Hepatocyte (in vitro differentiated cells): ENCODE results near the gene EFEMP2. TPM values are rescaled to one million over a fixed set of nuclear protein-coding genes. Genes with fewer than 3 reads are reported as not detected.

Source experiments
- DNase-seq: peaks from one replicate; pipeline ENCODE4 v3.0.0-alpha.2; 2016; ENCODE audit warnings: low spot score
- H2AFZ ChIP-seq: fragments of 200-600 bp; sonication (generic); 2 replicates; pipeline ENCODE4 v1.6.0; 2016; ENCODE audit warnings: antibody characterized with exemption, mild to moderate bottlenecking
- H3K27ac ChIP-seq: fragments of 200-600 bp; sonication (generic); 2 replicates; pipeline ENCODE4 v1.5.1; 2016; ENCODE audit warnings: mild to moderate bottlenecking
- H3K27me3 ChIP-seq: fragments of 200-600 bp; sonication (generic); 2 replicates; pipeline ENCODE4 v1.6.1; 2016
- H3K36me3 ChIP-seq: fragments of 200-600 bp; sonication (generic); replicated peaks from 2 replicates; pipeline ENCODE4 v1.5.1; 2016; ENCODE audit warnings: low read depth; ENCODE audit not compliant: insufficient read depth
- H3K4me1 ChIP-seq: fragments of 200-600 bp; sonication (generic); 2 replicates; pipeline ENCODE4 v1.5.1; 2016; ENCODE audit warnings: mild to moderate bottlenecking, moderate library complexity; ENCODE audit not compliant: insufficient read depth
- H3K4me2 ChIP-seq: fragments of 200-600 bp; sonication (generic); 2 replicates; pipeline ENCODE4 v1.6.0; 2016
- H3K4me3 ChIP-seq: fragments of 200-600 bp; sonication (generic); 2 replicates; pipeline ENCODE4 v1.5.1; 2016; ENCODE audit warnings: mild to moderate bottlenecking
- H3K79me2 ChIP-seq: fragments of 200-600 bp; sonication (generic); 2 replicates; pipeline ENCODE4 v1.6.0; 2017; ENCODE audit warnings: mild to moderate bottlenecking
- H3K9me2 ChIP-seq: fragments of 200-600 bp; sonication (generic); replicated peaks from 2 replicates; pipeline ENCODE4 v1.6.0; 2017; ENCODE audit warnings: mild to moderate bottlenecking; ENCODE audit not compliant: insufficient read depth
- H3K9me3 ChIP-seq: fragments of 200-600 bp; sonication (generic); 2 replicates; pipeline ENCODE4 v1.5.1; 2016; ENCODE audit warnings: low read depth, mild to moderate bottlenecking
- H4K20me1 ChIP-seq: fragments of 200-600 bp; sonication (generic); 2 replicates; pipeline ENCODE4 v1.6.0; 2016; ENCODE audit warnings: mild to moderate bottlenecking; ENCODE audit not compliant: insufficient read depth, poor library complexity, severe bottlenecking
- EZH2 ChIP-seq: fragments of 200-600 bp; sonication (generic); IDR thresholded peaks from 2 replicates; pipeline ENCODE4 v1.6.1; 2016; ENCODE audit warnings: antibody characterized with exemption, mild to moderate bottlenecking, borderline replicate concordance
- EZH2phosphoT487 ChIP-seq: fragments of 200-600 bp; sonication (generic); IDR thresholded peaks from one replicate; pipeline ENCODE4 v1.6.1; 2018; ENCODE audit warnings: antibody characterized with exemption, mild to moderate bottlenecking, low read depth, moderate library complexity; ENCODE audit not compliant: unreplicated experiment, severe bottlenecking
- WGBS: methylation state at CpG from one replicate; pipeline ENCODE4 v1.1.6; 2016; ENCODE audit warnings: low lambda C conversion rate; ENCODE audit errors: missing lambda C conversion rate; 5-methylcytosine and 5-hydroxymethylcytosine counted together
- polyA plus RNA-seq: library from polyadenylated mRNA; unstranded; fragments of >200 nt; fragmentation: Nextera tagmentation; extraction: Ambion mirVana; gene quantifications from 2 replicates; pipeline ENCODE4 v1.2.1, GENCODE V29; 2016
- total RNA-seq: library from RNA; depleted of rRNA; stranded (reverse); fragments of >200 nt; gene quantifications from 2 replicates; pipeline ENCODE4 v1.2.3, GENCODE V29; 2014
- TF ChIP-seq, protein P1 (sequence below): fragments of 200-600 bp; sonication (generic); IDR thresholded peaks from 2 replicates; pipeline ENCODE4 v1.5.1; 2016; ENCODE audit warnings: antibody characterized with exemption, mild to moderate bottlenecking; ENCODE audit not compliant: poor library complexity

The EFEMP2 gene
- total and polyA plus RNA-seq, 2 experiments from 2014 or later, result 65.2 to 197 TPM

DNA sequence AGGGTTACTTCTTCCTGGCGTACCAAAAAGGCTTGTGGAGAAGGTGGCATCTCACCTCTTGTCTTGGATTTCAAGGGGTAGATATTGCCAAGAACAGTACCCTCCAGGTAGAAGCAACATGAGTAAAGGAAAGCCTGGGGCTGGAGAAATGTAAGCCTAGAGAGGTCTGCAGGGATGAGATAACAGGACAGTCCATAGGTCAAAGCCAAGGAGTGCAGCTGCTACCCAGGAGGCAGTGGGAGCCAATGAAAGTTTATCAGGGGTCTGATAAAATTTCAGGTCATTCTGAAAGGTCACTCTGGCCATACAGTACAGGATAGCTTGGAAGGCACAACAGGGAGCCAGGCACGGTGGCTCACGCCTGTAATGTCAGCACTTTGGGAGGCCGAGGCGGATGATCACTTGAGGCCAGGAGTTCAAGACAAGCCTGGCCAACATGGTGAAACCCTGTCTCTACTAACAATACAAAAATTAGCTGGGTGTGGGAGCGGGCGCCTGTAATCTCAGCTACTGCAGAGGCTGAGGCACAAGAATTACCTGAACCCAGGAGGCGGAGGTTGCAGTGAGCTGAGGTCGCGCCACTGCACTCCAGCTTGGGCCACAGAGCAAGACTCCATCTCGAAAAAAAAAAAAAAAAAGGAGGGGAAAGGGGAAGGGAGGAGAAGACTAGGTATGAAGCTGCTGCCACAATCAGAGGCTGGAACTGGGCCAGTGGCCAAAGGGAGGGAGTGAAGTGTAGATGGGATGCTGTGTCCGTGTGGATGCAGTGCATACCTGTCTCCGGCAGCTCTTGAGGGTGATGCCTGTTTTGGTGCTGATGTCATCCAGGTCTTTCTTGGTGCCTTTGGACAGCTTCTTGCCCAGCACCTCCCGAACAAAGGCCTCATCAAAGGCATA lies 14.5 kb upstream of the EFEMP2 start:
- H3K4me2 ChIP-seq, result peak overlapping the region; percentile 98
- TF ChIP-seq EZH2 (no peak), EZH2phosphoT487 (no peak)
- TF ChIP-seq, protein P1, sequence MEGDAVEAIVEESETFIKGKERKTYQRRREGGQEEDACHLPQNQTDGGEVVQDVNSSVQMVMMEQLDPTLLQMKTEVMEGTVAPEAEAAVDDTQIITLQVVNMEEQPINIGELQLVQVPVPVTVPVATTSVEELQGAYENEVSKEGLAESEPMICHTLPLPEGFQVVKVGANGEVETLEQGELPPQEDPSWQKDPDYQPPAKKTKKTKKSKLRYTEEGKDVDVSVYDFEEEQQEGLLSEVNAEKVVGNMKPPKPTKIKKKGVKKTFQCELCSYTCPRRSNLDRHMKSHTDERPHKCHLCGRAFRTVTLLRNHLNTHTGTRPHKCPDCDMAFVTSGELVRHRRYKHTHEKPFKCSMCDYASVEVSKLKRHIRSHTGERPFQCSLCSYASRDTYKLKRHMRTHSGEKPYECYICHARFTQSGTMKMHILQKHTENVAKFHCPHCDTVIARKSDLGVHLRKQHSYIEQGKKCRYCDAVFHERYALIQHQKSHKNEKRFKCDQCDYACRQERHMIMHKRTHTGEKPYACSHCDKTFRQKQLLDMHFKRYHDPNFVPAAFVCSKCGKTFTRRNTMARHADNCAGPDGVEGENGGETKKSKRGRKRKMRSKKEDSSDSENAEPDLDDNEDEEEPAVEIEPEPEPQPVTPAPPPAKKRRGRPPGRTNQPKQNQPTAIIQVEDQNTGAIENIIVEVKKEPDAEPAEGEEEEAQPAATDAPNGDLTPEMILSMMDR, result no peak
- no peak for DNase-seq
- no peaks in the 10 kb centered on the region for H3K9me3 ChIP-seq
- H4K20me1 ChIP-seq, result no peaks in the 10 kb centered on the region
- H3K27me3 ChIP-seq, result no peaks in the 10 kb centered on the region
- no peak overlapping the region for H2AFZ ChIP-seq
- 84% methylated on average over 13 of the region's 14 CpGs for WGBS
- H3K79me2 ChIP-seq, result peaks cover 29% of the 10 kb centered on the region
- H3K36me3 ChIP-seq, result no peaks in the 10 kb centered on the region
- H3K27ac ChIP-seq, result peak overlapping the region; percentile 92
- H3K9me2 ChIP-seq, result no peaks in the 10 kb centered on the region
- peaks cover 42% of the 10 kb centered on the region for H3K4me1 ChIP-seq
- H3K4me3 ChIP-seq, result peak overlapping the region; percentile 86

DNA sequence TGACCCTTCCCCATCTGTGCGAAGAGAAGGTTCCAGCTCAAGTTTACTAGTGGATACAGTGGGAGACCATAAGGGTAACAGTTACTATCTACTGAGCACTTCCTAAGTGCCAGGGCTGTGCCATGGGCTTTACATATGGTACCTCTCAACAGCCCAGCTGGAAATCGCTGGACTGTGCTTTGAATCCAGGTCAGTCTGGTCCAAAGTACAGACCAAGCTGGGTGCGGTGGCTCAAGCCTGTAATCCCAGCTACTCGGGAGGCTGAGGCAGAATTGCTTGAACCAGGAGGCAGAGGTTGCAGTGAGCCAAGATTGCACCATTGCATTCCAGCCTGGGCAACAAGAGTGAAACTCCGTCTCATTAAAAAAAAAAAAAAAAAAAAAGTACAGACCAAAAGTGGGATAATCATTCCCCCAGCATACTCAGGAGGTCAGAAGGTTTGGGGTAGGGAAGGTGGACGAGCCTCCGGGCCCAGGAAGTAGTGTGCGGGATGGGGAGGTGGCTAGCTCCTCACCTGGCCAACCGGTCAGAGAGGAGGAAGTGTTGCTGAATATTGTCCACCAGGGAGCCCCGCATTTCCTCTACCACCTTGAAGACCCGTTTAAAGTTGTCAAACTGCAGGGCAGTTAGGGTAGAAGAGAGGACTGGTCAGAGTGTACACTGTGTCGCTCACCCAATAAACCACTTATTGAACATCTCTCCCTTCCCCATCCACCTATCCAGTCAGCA lies 13.4 kb upstream of the EFEMP2 start:
- 89% methylated on average over 12 of the region's 12 CpGs for WGBS
- Histone ChIP-seq H3K9me3 (no peaks in the 10 kb centered on the region), H3K9me2 (no peaks in the 10 kb centered on the region), H2AFZ (no peak overlapping the region), H3K4me1 (peaks cover 31% of the 10 kb centered on the region), H4K20me1 (no peaks in the 10 kb centered on the region), H3K36me3 (no peaks in the 10 kb centered on the region), H3K4me2 (peak overlapping the region; percentile 98), H3K27ac (peak overlapping the region; percentile 92), H3K4me3 (no peak overlapping the region), H3K27me3 (no peaks in the 10 kb centered on the region), H3K79me2 (peaks cover 24% of the 10 kb centered on the region)
- DNase-seq, result no peak
- no peak for TF ChIP-seq EZH2
- TF ChIP-seq EZH2phosphoT487, result no peak
- TF ChIP-seq, protein P1, result no peak

DNA sequence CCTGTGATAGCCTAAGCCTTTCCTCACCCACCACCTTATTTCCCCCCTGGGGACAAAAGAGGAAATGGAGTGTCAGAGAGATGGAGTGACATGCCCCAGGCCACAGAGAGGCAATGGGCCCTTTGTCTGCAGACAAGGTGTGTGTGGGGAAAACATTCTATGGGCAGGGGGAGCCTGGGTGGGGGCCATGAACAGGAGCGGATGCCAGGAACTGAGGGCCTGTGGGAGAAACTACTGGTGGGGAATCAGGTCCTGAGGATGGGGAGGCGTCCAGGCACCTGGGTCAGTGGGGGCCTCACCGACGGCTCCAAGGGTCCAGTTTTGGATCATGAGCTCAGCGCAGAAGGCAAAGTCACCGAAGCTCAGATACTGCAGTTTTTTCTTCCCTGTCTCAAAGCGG lies 12.6 kb upstream of the EFEMP2 start:
- H3K36me3 ChIP-seq, result no peaks in the 10 kb centered on the region
- WGBS, result 93% methylated on average over 7 of the region's 7 CpGs

More for the DNA sequence above, 12.6 kb upstream of the EFEMP2 start:
- TF ChIP-seq EZH2phosphoT487, result no peak
- no peak for TF ChIP-seq EZH2
- TF ChIP-seq, protein P1, result no peak
- Histone ChIP-seq H3K4me3 (no peak overlapping the region), H3K79me2 (peaks cover 24% of the 10 kb centered on the region), H2AFZ (no peak overlapping the region), H3K27ac (no peak overlapping the region), H3K9me2 (no peaks in the 10 kb centered on the region), H3K27me3 (no peaks in the 10 kb centered on the region), H3K4me2 (no peak overlapping the region), H4K20me1 (no peaks in the 10 kb centered on the region), H3K4me1 (peaks cover 27% of the 10 kb centered on the region), H3K9me3 (no peaks in the 10 kb centered on the region)
- DNase-seq, result no peak
